Thoracic aorta (tissue), 2 donors: ENCODE data around the gene TSC22D3. TPM values are rescaled to one million over a fixed set of nuclear protein-coding genes. Genes with fewer than 3 reads are reported as not detected.

Experiments used
- ATAC-seq: fragments of 150-250 bp; one replicate; pipeline ENCODE4 v1.8.0; 2017; ENCODE audit warnings: low read depth; ENCODE audit not compliant: insufficient number of reproducible peaks, low FRiP score
- DNase-seq: peaks from one replicate; pipeline ENCODE4 v3.0.0-alpha.2; 2020; ENCODE audit warnings: low spot score
- H3K27ac ChIP-seq, 2 donors: fragments of 200-600 bp; sonication (generic); 1 replicate in 1 of 2; 2 replicates in 1 of 2; pipeline ENCODE4 v1.5.1; 2016; ENCODE audit warnings: mild to moderate bottlenecking in 2 of 2, moderate library complexity in 2 of 2
- H3K27me3 ChIP-seq: fragments of 200-600 bp; sonication (generic); replicated peaks from 2 replicates; pipeline ENCODE4 v1.6.0; 2016; ENCODE audit warnings: mild to moderate bottlenecking; ENCODE audit not compliant: insufficient read depth
- H3K36me3 ChIP-seq: fragments of 200-600 bp; sonication (generic); one replicate; pipeline ENCODE4 v1.5.1; 2016
- H3K4me1 ChIP-seq, 2 donors: fragments of 200-600 bp; sonication (generic); 1 replicate in 1 of 2; 2 replicates in 1 of 2; pipeline versions ENCODE4 v1.5.1 to v1.6.0; 2016; ENCODE audit warnings: low read depth in 2 of 2, mild to moderate bottlenecking in 1 of 2; ENCODE audit not compliant: control insufficient read depth in 1 of 2
- H3K4me3 ChIP-seq: fragments of 200-600 bp; sonication (generic); 2 replicates; pipeline ENCODE4 v1.5.1; 2016; ENCODE audit warnings: mild to moderate bottlenecking
- H3K9me3 ChIP-seq: fragments of 200-600 bp; sonication (generic); 2 replicates; pipeline ENCODE4 v1.5.1; 2016
- CTCF ChIP-seq: fragments of 200-600 bp; sonication (generic); IDR thresholded peaks from one replicate; pipeline ENCODE4 v1.5.1; 2019; ENCODE audit warnings: antibody characterized with exemption
- total RNA-seq, 2 donors: library from RNA; depleted of rRNA; stranded (reverse); fragments of >200 nt; gene quantifications; one replicate each; pipeline versions ENCODE4 v1.1.0 to v1.2.3, GENCODE V29; 2016

The TSC22D3 gene
- total RNA-seq, 2 donors from 2014 or later: 326 to 551 TPM

GRCh38 chrX:107731831-107732502 is 43.6 kb downstream of the TSC22D3 start:
- peak; percentile 70 for DNase-seq
- Histone ChIP-seq H3K27me3 (no peaks in the 10 kb centered on the region), H3K27ac (peak overlapping the region; percentile 58 to 80), H3K36me3 (no peaks in the 10 kb centered on the region), H3K4me1 (peaks cover 23 to 47% of the 10 kb centered on the region in 2 donors), H3K9me3 (no peaks in the 10 kb centered on the region), H3K4me3 (no peak overlapping the region)
- TF ChIP-seq CTCF: no peak
- peak; percentile 86 for ATAC-seq

GRCh38 chrX:107730991-107731766 is 44.4 kb downstream of the TSC22D3 start:
- no peak overlapping the region for H3K4me3 ChIP-seq
- no peaks in the 10 kb centered on the region for H3K9me3 ChIP-seq
- no peak for TF ChIP-seq CTCF
- peak overlapping the region; percentile 58 to 80 for H3K27ac ChIP-seq
- H3K36me3 ChIP-seq: no peaks in the 10 kb centered on the region
- peaks cover 25 to 47% of the 10 kb centered on the region in 2 donors for H3K4me1 ChIP-seq
- DNase-seq (no peak), ATAC-seq (no peak)
- no peaks in the 10 kb centered on the region for H3K27me3 ChIP-seq

- DNase-seq: no peak
- H3K4me1 ChIP-seq: peaks cover 29 to 52% of the 10 kb centered on the region in 2 donors
Observed at GRCh38 chrX:107730298-107730655, 45.3 kb downstream of the TSC22D3 start.

GRCh38 chrX:107729558-107730297 is 45.9 kb downstream of the TSC22D3 start:
- H3K4me1 ChIP-seq: peaks cover 29 to 52% of the 10 kb centered on the region in 2 donors
- H3K27ac ChIP-seq: peak overlapping the region; percentile 38 to 80
- TF ChIP-seq CTCF: no peak
- H3K27me3 ChIP-seq: no peaks in the 10 kb centered on the region
- no peak for ATAC-seq
- H3K36me3 ChIP-seq: no peaks in the 10 kb centered on the region
- no peak overlapping the region for H3K4me3 ChIP-seq
- no peaks in the 10 kb centered on the region for H3K9me3 ChIP-seq
- no peak for DNase-seq

More at GRCh38 chrX:107730298-107730655, 45.3 kb downstream of the TSC22D3 start:
- Histone ChIP-seq H3K4me3 (no peak overlapping the region), H3K36me3 (no peaks in the 10 kb centered on the region), H3K27ac (peak overlapping the region; percentile 38 to 80), H3K9me3 (no peaks in the 10 kb centered on the region), H3K27me3 (no peaks in the 10 kb centered on the region)
- no peak for TF ChIP-seq CTCF
- no peak for ATAC-seq
